K562 (cell line): ENCODE results near the gene ZDHHC24. TPM values are rescaled to one million over a fixed set of nuclear protein-coding genes. Genes with fewer than 3 reads are reported as not detected.

Source experiments
- ATAC-seq: fragments of 200-7000 bp; cut with Tn5 transposase; 3 replicates; pipeline ENCODE4 v1.9.1; 2020; ENCODE audit warnings: moderate library complexity
- BruUV-seq: library from RNA; stranded (reverse); fragments of 400-500 nt; replicated peaks from 2 replicates; lab custom pipeline; 2021; lab: Mats Ljungman, UMichigan
- CTCF ChIA-PET: fragments of 300-600 bp; formaldehyde crosslinking; extraction: SDS; loops from one replicate; lab custom pipeline; 2021; ENCODE audit warnings: low intra/inter-chr PET ratio; lab: Yijun Ruan, JAX
- POLR2A ChIA-PET: fragments of 300-600, 350-650 bp; sonication (Branson Sonifier 250); formaldehyde crosslinking; extraction: SDS; loops from one replicate; lab custom pipeline; 2021; ENCODE audit warnings: antibody characterized with exemption, inconsistent platforms; lab: Yijun Ruan, JAX
- DNase-seq, 4 experiments: peaks; one replicate each; pipeline versions ENCODE4 v3.0.0 to v3.0.0-alpha.2; 2011 to 2018; ENCODE audit warnings: low spot score in 3 of 4, mixed read lengths in 3 of 4; ENCODE audit errors: extremely low read depth in 1 of 4
- FAIRE-seq: peaks from 2 replicates; lab custom pipeline; 2011; peaks lifted over from hg19 to GRCh38; lab: Jason Lieb, UNC
- H2AFZ ChIP-seq: 2 replicates; pipeline ENCODE4 v1.6.0; 2011; ENCODE audit warnings: low read depth, low read length, control low read depth, inconsistent platforms
- H3K27ac ChIP-seq: fragments of 200-600 bp; 3 replicates; pipeline ENCODE4 v1.8.0; 2011; ENCODE audit warnings: low read depth, mild to moderate bottlenecking, control low read depth, inconsistent platforms, low read length, moderate library complexity, mixed read lengths; ENCODE audit errors: extremely low read depth
- H3K27me3 ChIP-seq, 2 experiments: fragments of 300-600 bp in 1 of 2; 2 replicates in 1 of 2; 3 replicates in 1 of 2; pipeline versions ENCODE4 v1.6.0 to v1.8.0; 2011; ENCODE audit warnings: inconsistent platforms in 2 of 2, low read length in 2 of 2, mild to moderate bottlenecking in 1 of 2, mixed read lengths in 1 of 2, moderate library complexity in 1 of 2; ENCODE audit not compliant: control insufficient read depth in 2 of 2, insufficient read depth in 2 of 2
- H3K36me3 ChIP-seq: fragments of 300-600 bp; 3 replicates; pipeline ENCODE4 v1.8.0; 2011; ENCODE audit warnings: mild to moderate bottlenecking, low read length, inconsistent platforms; ENCODE audit not compliant: control insufficient read depth, insufficient read depth
- H3K4me1 ChIP-seq, 2 experiments: fragments of 200-600 bp in 1 of 2; replicated peaks in 1 of 2; 2 replicates in 1 of 2; 3 replicates in 1 of 2; pipeline versions ENCODE4 v1.5.1 to v1.8.0; 2011; ENCODE audit warnings: inconsistent platforms in 2 of 2, low read length in 2 of 2, mild to moderate bottlenecking in 1 of 2, mixed read lengths in 1 of 2, moderate library complexity in 1 of 2; ENCODE audit not compliant: control insufficient read depth in 2 of 2, insufficient read depth in 2 of 2
- H3K4me2 ChIP-seq: 2 replicates; pipeline ENCODE4 v1.6.1; 2011; ENCODE audit warnings: low read length, control low read depth, inconsistent platforms, mixed read lengths; ENCODE audit not compliant: insufficient read depth
- H3K4me3 ChIP-seq: fragments of 200-600 bp; sonication (generic), shearing (Covaris generic); 2 replicates; pipeline ENCODE4 v1.5.1; 2016; ENCODE audit warnings: control low read depth, inconsistent platforms
- H3K79me2 ChIP-seq: fragments of 200-600 bp; 3 replicates; pipeline ENCODE4 v1.8.0; 2011; ENCODE audit warnings: low read length, inconsistent platforms; ENCODE audit not compliant: control insufficient read depth, insufficient read depth
- H3K9ac ChIP-seq, 2 experiments: 2 replicates each; pipeline versions ENCODE4 v1.6.0 to v1.6.1; 2011; ENCODE audit warnings: low read depth in 2 of 2, low read length in 2 of 2, control low read depth in 1 of 2, inconsistent platforms in 1 of 2, mild to moderate bottlenecking in 1 of 2, mixed read lengths in 1 of 2; ENCODE audit not compliant: insufficient read depth in 1 of 2
- H3K9me1 ChIP-seq: one replicate; pipeline ENCODE4 v1.6.0; 2011; ENCODE audit warnings: inconsistent platforms, mild to moderate bottlenecking, low read length, moderate library complexity; ENCODE audit not compliant: control insufficient read depth, insufficient read depth
- H3K9me3 ChIP-seq: replicated peaks from 2 replicates; pipeline ENCODE4 v1.5.1; 2011; ENCODE audit warnings: low read depth, low read length, inconsistent platforms; ENCODE audit not compliant: control insufficient read depth, insufficient read depth
- H4K20me1 ChIP-seq: replicated peaks from 2 replicates; pipeline ENCODE4 v1.6.1; 2011; ENCODE audit warnings: low read length, inconsistent platforms, mixed read lengths; ENCODE audit not compliant: control insufficient read depth, insufficient read depth
- MCM5 ChIP-seq: fragments of 450-650 bp; IDR thresholded peaks from 2 replicates; pipeline ENCODE4 v1.6.1; 2016; ENCODE audit warnings: low read depth
- PKNOX1 ChIP-seq: fragments of 450-650 bp; IDR thresholded peaks from 2 replicates; pipeline ENCODE4 v1.6.1; 2016
- ZKSCAN3 ChIP-seq: fragments of 250-450 bp; sonication (Bioruptor Pico); IDR thresholded peaks from 2 replicates; pipeline ENCODE4 v1.4.0; 2020
- ZNF263 ChIP-seq: sonication (generic); formaldehyde crosslinking; IDR thresholded peaks from 2 replicates; pipeline ENCODE4 v1.8.0; 2022; ENCODE audit warnings: mild to moderate bottlenecking, missing genetic modification reagents, borderline replicate concordance
- WGBS: fragments of 100-300 bp; shearing (Covaris generic); methylation state at CpG from one replicate; pipeline ENCODE4 v1.1.6; 2016; ENCODE audit warnings: low coverage, mixed read lengths; ENCODE audit not compliant: insufficient coverage; ENCODE audit errors: missing lambda C conversion rate; 5-methylcytosine and 5-hydroxymethylcytosine counted together
- in situ Hi-C: fragments of 300-500 bp; cut with MboI; formaldehyde crosslinking; loops from 4 replicates; pipeline ENCODE4 v1.15.0; 2018; ENCODE audit warnings: inconsistent platforms, mixed read lengths
- intact Hi-C: fragments of 100-400 bp; cut with micrococcal nuclease; formaldehyde crosslinking; loops from 2 replicates; pipeline ENCODE4 v1.14.2; 2022
- polyA plus RNA-seq, 8 experiments: library from polyadenylated mRNA; depleted of rRNA in 4 of 8; stranded (reverse) in 5 of 8; unstranded in 3 of 8; fragments of >200 nt; fragmentation: Nextera tagmentation in 2 of 8; fragmentation: Illumina TruSeq in 1 of 8; extraction: Ambion mirVana in 2 of 8; extraction: Trizol in 1 of 8; gene quantifications; 2 replicates each; pipeline versions ENCODE4 v1.2.1 to v1.2.3, GENCODE V29; 2011 to 2014; ENCODE audit warnings: inconsistent platforms in 1 of 8, missing spikeins in 1 of 8
- total RNA-seq, 7 experiments: library from RNA; depleted of rRNA in 6 of 7; stranded (reverse); fragments of >200 nt in 6 of 7; fragmentation: Illumina TruSeq in 2 of 7; extraction: Trizol in 2 of 7; gene quantifications; 2 replicates each; pipeline versions ENCODE4 v1.2.1 to v1.2.3, GENCODE V29; 2011 to 2021; ENCODE audit warnings: low replicate concordance in 1 of 7

ZDHHC24 gene
- total and polyA plus RNA-seq, 9 of the 15 experiments (the other 6 are each of a cell fraction or from before 2014, with no cell fraction given), result 0.45 to 11.2 (median 2.7) TPM

- H3K9ac ChIP-seq, result peak overlapping the region in 1 of 2 experiments; percentile 24; a peak in 1 of 4 replicates
- intact Hi-C loops, result no loop called here
- no peaks in the 10 kb centered on the region for H4K20me1 ChIP-seq
- no peaks in the 10 kb centered on the region for H3K36me3 ChIP-seq
- POLR2A ChIA-PET, result interaction anchor here (1.1 kb wide), 1 partner anchor 12 kb away, joined by 4 read pairs; no protein-coding TSS in a partner anchor
- no peaks in the 10 kb centered on the region for H3K27me3 ChIP-seq
- no peak for ATAC-seq
- H2AFZ ChIP-seq, result no peak overlapping the region
- no peaks in the 10 kb centered on the region for H3K79me2 ChIP-seq
- TF ChIP-seq ZKSCAN3 (CRISPR knock-in tag) (no peak), ZNF263 (CRISPR knock-in tag) (peak; percentile 55; the same call in 1 of the 2 replicates)
- TF ChIP-seq, all 486 proteins: peak for 1
- in situ Hi-C loops, result no loop called here
- H3K4me3 ChIP-seq, result no peak overlapping the region
- DNase-seq (no peak), FAIRE-seq (no peak)
- CTCF ChIA-PET, result no interaction called here
- no peaks in the 10 kb centered on the region for H3K9me3 ChIP-seq
- no peak overlapping the region for H3K27ac ChIP-seq
- H3K4me1 ChIP-seq, result peaks cover 0 to 9% of the 10 kb centered on the region in 2 experiments; a peak in 1 of 5 replicates
- H3K4me2 ChIP-seq, result no peak overlapping the region
- WGBS, result 68% methylated on average over 8 of the region's 13 CpGs
- H3K9me1 ChIP-seq, result no peaks in the 10 kb centered on the region
- BruUV-seq, result no TSS peak
These were observed 16.2 kb downstream of the ZDHHC24 start for GRCh38 chr11:66529655-66530054.

- H3K27ac ChIP-seq, result no peak overlapping the region
- FAIRE-seq, result no peak
- 59% methylated on average over 8 of the region's 10 CpGs for WGBS
- H3K36me3 ChIP-seq, result no peaks in the 10 kb centered on the region; the same call in 2 of the 3 replicates
- H3K4me3 ChIP-seq, result no peak overlapping the region
- in situ Hi-C loops, result no loop called here
- intact Hi-C loops, result no loop called here
- H3K4me1 ChIP-seq, result peaks cover 0 to 9% of the 10 kb centered on the region in 2 experiments; a peak in 1 of 5 replicates
- no peak overlapping the region for H2AFZ ChIP-seq
- H3K9ac ChIP-seq, result peak overlapping the region in 1 of 2 experiments; percentile 24; a peak in 1 of 4 replicates
- peak; percentile 20 for ATAC-seq
- no peaks in the 10 kb centered on the region for H4K20me1 ChIP-seq
- H3K4me2 ChIP-seq, result no peak overlapping the region
- no peak for DNase-seq
- no peaks in the 10 kb centered on the region for H3K79me2 ChIP-seq
- BruUV-seq, result no TSS peak
- POLR2A ChIA-PET, result interaction anchor here (1.1 kb wide), 1 partner anchor 13 kb away, joined by 4 read pairs; no protein-coding TSS in a partner anchor
- TF ChIP-seq PKNOX1 (peak; percentile 62), MCM5 (no peak)
- H3K9me3 ChIP-seq, result no peaks in the 10 kb centered on the region
- no peaks in the 10 kb centered on the region for H3K9me1 ChIP-seq
- no peaks in the 10 kb centered on the region for H3K27me3 ChIP-seq
- CTCF ChIA-PET, result no interaction called here
These were observed 16.8 kb downstream of the ZDHHC24 start for GRCh38 chr11:66529069-66529468.
